22Rv1 (cell line): Measurements from ENCODE around the gene DAG1.

Source experiments
- H3K27ac ChIP-seq: fragments of 450-650 bp; 2 replicates; pipeline ENCODE4 v1.5.1; 2017
- ZFX ChIP-seq: fragments of 450-650 bp; IDR thresholded peaks from 2 replicates; pipeline ENCODE4 v1.6.1; 2017; ENCODE audit warnings: antibody characterized with exemption, borderline replicate concordance
- TF ChIP-seq, protein P1 (sequence below): fragments of 450-650 bp; IDR thresholded peaks from 2 replicates; pipeline ENCODE4 v1.5.1; 2017; ENCODE audit warnings: mild to moderate bottlenecking

Gene DAG1

GRCh38 chr3:49535971-49536874, 66.2 kb downstream of the DAG1 start:
- TF ChIP-seq ZFX = no peak
- TF ChIP-seq, protein P1, sequence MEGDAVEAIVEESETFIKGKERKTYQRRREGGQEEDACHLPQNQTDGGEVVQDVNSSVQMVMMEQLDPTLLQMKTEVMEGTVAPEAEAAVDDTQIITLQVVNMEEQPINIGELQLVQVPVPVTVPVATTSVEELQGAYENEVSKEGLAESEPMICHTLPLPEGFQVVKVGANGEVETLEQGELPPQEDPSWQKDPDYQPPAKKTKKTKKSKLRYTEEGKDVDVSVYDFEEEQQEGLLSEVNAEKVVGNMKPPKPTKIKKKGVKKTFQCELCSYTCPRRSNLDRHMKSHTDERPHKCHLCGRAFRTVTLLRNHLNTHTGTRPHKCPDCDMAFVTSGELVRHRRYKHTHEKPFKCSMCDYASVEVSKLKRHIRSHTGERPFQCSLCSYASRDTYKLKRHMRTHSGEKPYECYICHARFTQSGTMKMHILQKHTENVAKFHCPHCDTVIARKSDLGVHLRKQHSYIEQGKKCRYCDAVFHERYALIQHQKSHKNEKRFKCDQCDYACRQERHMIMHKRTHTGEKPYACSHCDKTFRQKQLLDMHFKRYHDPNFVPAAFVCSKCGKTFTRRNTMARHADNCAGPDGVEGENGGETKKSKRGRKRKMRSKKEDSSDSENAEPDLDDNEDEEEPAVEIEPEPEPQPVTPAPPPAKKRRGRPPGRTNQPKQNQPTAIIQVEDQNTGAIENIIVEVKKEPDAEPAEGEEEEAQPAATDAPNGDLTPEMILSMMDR = no peak
- H3K27ac ChIP-seq = no peak overlapping the region

DNA sequence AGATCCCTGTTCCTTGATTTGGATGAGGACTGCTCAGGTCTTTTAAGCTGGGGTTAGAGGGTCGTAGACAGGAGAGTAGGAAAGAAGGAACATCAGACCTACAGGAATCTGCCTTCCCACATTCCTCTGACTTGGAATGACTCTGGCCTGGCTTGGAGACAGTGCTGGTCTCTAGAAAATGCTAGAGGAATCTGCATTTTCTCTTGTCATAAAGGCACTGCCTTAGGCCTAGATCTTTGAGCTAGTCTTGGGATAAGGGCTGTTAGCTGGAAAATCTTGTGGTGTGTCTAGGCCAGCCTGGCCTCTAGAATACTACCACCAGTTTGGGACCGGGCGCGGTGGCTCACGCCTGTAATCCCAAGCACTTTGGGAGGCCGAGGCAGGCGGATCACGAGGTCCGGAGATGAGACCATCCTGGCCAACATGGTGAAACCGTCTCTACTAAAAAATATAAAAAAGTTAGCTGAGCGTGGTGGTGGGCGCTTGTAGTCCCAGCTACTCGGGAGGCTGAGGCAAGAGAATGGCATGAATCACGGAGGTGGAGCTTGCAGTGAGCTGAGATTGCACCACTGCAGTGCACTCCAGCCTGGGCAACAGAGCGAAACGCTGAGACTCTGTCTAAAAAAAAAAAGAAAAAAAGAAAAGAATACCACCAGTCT, 66.9 kb downstream of the DAG1 start:
- TF ChIP-seq, protein P1 = no peak
- TF ChIP-seq ZFX = no peak
- H3K27ac ChIP-seq = no peak overlapping the region

DNA sequence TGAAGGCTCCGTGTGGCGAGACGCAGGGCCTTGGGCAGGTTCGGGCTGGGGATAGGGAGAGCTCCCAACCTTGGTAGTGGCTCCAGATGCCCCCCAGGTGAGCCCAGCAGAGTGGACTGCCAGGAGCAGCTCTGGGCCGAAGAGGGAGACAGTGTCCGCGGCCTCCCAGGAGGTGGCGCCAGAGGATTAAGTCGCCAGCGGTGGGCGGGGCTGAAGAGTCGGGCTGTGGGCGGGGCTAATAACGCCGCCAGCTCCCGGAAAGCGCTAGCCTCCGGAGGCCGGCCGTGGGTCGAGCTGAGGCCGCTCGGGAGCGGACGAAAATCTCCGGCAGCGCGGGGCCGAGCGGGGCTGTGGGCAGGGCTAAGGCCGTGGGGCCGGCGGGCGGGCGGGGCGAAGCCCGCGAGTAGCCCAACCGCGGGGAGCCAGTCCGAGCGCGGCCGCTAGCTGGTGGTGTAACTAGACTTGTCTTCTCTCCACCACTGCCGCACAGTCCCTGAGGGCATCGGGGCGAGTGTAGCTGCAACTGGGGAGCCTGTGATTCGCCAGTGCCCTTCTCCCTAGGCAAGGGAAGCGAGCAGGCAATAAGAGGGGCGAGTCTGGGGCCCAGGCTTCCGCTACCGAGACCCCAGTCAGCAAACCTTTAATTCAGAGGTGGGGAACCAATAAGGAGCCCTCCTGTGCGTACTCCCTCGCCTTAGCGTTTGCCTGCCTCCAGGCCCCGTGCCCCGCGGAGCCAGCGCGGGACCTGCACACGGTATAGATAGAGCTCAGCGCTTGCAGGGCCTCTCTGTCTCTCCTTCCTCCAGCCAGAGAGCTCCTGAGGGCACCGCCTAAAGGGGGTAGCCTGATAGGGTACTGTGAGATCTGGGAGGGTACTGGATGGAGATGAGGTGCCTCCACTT, 69.8 kb downstream of the DAG1 start:
- peak overlapping the region; percentile 70 for H3K27ac ChIP-seq
- TF ChIP-seq, protein P1 = peak; percentile 94
- no peak for TF ChIP-seq ZFX

GRCh38 chr3:49552087-49552486, 82.0 kb downstream of the DAG1 start:
- TF ChIP-seq, protein P1 = no peak
- no peak for TF ChIP-seq ZFX
- H3K27ac ChIP-seq = no peak overlapping the region

GRCh38 chr3:49553324-49553691, 83.2 kb downstream of the DAG1 start:
- H3K27ac ChIP-seq = peak overlapping the region; percentile 65
- no peak for TF ChIP-seq ZFX
- TF ChIP-seq, protein P1 = no peak

- H3K27ac ChIP-seq = peak within 1 kb of the TSS; percentile 65
- no peak for TF ChIP-seq ZFX
- TF ChIP-seq, protein P1 = no peak
Measured at GRCh38 chr3:49553692-49554632, 83.9 kb downstream of the DAG1 start, which contains the start of gene BSN. Gene BSN (plus strand): TSS chr3:49554477. CDS start chr3:49554603, 126 bp downstream.
